GM21619 (cell line): ENCODE measurements around the gene MYO9A.
"Not testable (repeated sequence)": the region's sequence is repeated elsewhere in the genome, so short reads cannot be mapped to it uniquely, and the experiment has no call there.

Experiments
- ATAC-seq: cut with Tn5 transposase; IDR thresholded peaks from one replicate; pipeline ENCODE4 v1.9.1; 2021; ENCODE audit not compliant: unreplicated experiment

Gene MYO9A

GRCh38 chr15:71883447-71883846 lies 234.5 kb downstream of the MYO9A start:
- no peak for ATAC-seq

GRCh38 chr15:71880276-71880675 lies 237.7 kb downstream of the MYO9A start:
- ATAC-seq: no peak

GRCh38 chr15:71874245-71874644 lies 243.7 kb downstream of the MYO9A start:
- no peak for ATAC-seq

GRCh38 chr15:71858232-71858631 lies 259.7 kb downstream of the MYO9A start:
- ATAC-seq: not testable (repeated sequence)

GRCh38 chr15:71853543-71853942 lies 264.4 kb downstream of the MYO9A start:
- ATAC-seq: no peak

- ATAC-seq: no peak
Observed at GRCh38 chr15:71844916-71845315, 273.0 kb downstream of the MYO9A start.

GRCh38 chr15:71841563-71841962 lies 276.4 kb downstream of the MYO9A start:
- no peak for ATAC-seq

- no peak for ATAC-seq
Observed at GRCh38 chr15:71830981-71831380, 287.0 kb downstream of the MYO9A start.

- no peak for ATAC-seq
Observed at GRCh38 chr15:71826196-71826595, 291.8 kb downstream of the MYO9A start.

- ATAC-seq: no peak
Observed at GRCh38 chr15:71825021-71825730, 292.8 kb downstream of the MYO9A start.

- ATAC-seq: no peak
Observed at GRCh38 chr15:71823801-71824200, 294.1 kb downstream of the MYO9A start.

GRCh38 chr15:71822890-71823630 lies 294.9 kb downstream of the MYO9A start:
- no peak for ATAC-seq

GRCh38 chr15:71821547-71822129 lies 296.3 kb downstream of the MYO9A start:
- no peak for ATAC-seq

- ATAC-seq: no peak
Observed at GRCh38 chr15:71820127-71820526, 297.8 kb downstream of the MYO9A start.

- ATAC-seq: no peak
Observed at GRCh38 chr15:71817351-71817750, 300.6 kb downstream of the MYO9A start.

GRCh38 chr15:71815301-71815700 lies 302.6 kb downstream of the MYO9A start:
- ATAC-seq: no peak

- ATAC-seq: no peak
Observed at GRCh38 chr15:71813723-71814470, 304.1 kb downstream of the MYO9A start.

GRCh38 chr15:71812966-71813722 lies 304.8 kb downstream of the MYO9A start:
- no peak for ATAC-seq

GRCh38 chr15:71811752-71812735 lies 305.9 kb downstream of the MYO9A start:
- ATAC-seq: no peak
